Measurements from ENCODE around the gene IL7R.

IL7R gene

GRCh38 chr5:35856765-35857351 lies at the start of gene IL7R:
Gene IL7R, plus strand, starts transcription at chr5:35856891. Its CDS starts 87 bp downstream, at chr5:35856978.
- no peak for DNase-seq

GRCh38 chr5:35810601-35811000 lies 46.1 kb upstream of the IL7R start:
- no peak for DNase-seq

- no peak for DNase-seq
Measured at GRCh38 chr5:35811108-35811741, 45.5 kb upstream of the IL7R start.

GRCh38 chr5:35813521-35813920 lies 43.2 kb upstream of the IL7R start:
- DNase-seq, result no peak

GRCh38 chr5:35815089-35815936 lies 41.4 kb upstream of the IL7R start:
- DNase-seq, result peak; percentile 61

GRCh38 chr5:35816881-35817521 lies 39.7 kb upstream of the IL7R start:
- DNase-seq, result no peak

GRCh38 chr5:35819026-35819425 lies 37.7 kb upstream of the IL7R start:
- no peak for DNase-seq

GRCh38 chr5:35819668-35820067 lies 37.0 kb upstream of the IL7R start:
- no peak for DNase-seq

GRCh38 chr5:35820735-35821134 lies 36.0 kb upstream of the IL7R start:
- DNase-seq, result no peak

GRCh38 chr5:35821513-35821912 lies 35.2 kb upstream of the IL7R start:
- peak; percentile 66 for DNase-seq

GRCh38 chr5:35822511-35822910 lies 34.2 kb upstream of the IL7R start:
- DNase-seq, result peak; percentile 59

GRCh38 chr5:35823347-35824098 lies 33.2 kb upstream of the IL7R start:
- no peak for DNase-seq

GRCh38 chr5:35826056-35826455 lies 30.6 kb upstream of the IL7R start:
- DNase-seq, result no peak

- no peak for DNase-seq
Measured at GRCh38 chr5:35826554-35826953, 30.1 kb upstream of the IL7R start.

- DNase-seq, result no peak
Measured at GRCh38 chr5:35828082-35828598, 28.6 kb upstream of the IL7R start.

GRCh38 chr5:35830587-35830986 lies 26.1 kb upstream of the IL7R start:
- no peak for DNase-seq

GRCh38 chr5:35832762-35833161 lies 23.9 kb upstream of the IL7R start:
- no peak for DNase-seq

GRCh38 chr5:35833224-35833623 lies 23.5 kb upstream of the IL7R start:
- DNase-seq, result no peak

GRCh38 chr5:35835796-35836742 lies 20.6 kb upstream of the IL7R start:
- no peak for DNase-seq

- DNase-seq, result peak; percentile 74
Measured at GRCh38 chr5:35838370-35839042, 18.2 kb upstream of the IL7R start.

GRCh38 chr5:35842856-35843255 lies 13.8 kb upstream of the IL7R start:
- no peak for DNase-seq

All from stimulated activated CD8-positive, alpha-beta memory T cell treated with anti-CD3 and anti-CD28 coated beads, Interleukin-4, amount 100 ng/mL, for 48 hours (primary cell).